ENCODE data around the gene IGF2BP2.
"Not testable (repeated sequence)": the region's sequence is repeated elsewhere in the genome, so short reads cannot be mapped to it uniquely, and the experiment has no call there.

IGF2BP2 gene

GRCh38 chr3:185646382-185647133, 178.3 kb downstream of the IGF2BP2 start:
- DNase-seq (ENCODE audit: low read depth in 2 of 2): no peak

- DNase-seq (ENCODE audit: low read depth in 2 of 2): no peak
These were observed 179.1 kb downstream of the IGF2BP2 start for GRCh38 chr3:185645596-185646381.

GRCh38 chr3:185645191-185645590, 179.7 kb downstream of the IGF2BP2 start:
- not testable (repeated sequence) for DNase-seq (ENCODE audit: low read depth in 2 of 2)

DNA sequence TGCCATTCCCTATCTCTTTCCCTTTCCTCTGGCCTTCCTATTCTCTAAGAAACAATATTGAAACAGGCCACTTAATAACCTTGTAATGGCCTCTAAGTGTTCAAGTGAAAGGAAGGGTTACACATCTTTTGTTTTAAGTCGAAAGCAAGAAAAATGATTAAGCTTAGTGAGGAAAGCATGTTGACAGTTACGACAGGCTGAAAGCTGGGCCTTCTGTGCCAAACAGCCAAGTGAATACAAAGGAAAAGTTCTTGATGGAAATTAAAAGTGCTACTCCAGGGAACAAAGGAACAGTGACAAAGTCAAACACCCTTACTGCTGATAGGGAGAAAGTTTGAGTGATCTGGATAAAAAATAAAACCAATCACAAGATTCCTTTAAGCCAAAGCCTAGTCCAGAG, 184.5 kb downstream of the IGF2BP2 start:
- no peak for DNase-seq (ENCODE audit: low read depth in 2 of 2)

DNA sequence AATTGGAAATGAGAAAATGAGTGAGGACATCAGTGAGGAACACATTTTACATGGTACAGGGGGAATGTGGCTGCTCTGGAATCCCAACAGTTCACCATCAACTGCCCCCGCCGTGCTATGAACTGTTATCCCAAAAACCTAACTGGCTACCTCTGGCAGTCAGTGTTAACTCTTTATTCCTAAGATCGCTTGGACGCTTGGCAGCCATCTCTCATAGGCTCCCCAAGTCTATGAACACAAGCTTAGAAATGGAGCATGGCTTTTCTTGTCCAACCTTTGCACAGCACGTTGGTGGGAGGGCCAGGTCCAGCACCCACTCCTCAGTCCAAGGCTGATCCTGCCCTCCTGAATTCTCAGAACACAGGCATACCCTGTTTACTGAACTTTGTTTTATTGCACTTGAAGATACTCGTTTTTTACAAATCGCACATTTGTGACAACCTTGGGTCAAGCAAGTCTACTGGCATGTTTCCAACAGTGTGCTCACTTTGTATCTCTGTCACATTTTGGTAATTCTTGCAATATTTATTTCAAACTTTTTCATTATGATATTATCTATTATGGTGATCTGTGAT, 185.1 kb downstream of the IGF2BP2 start:
- no peak for DNase-seq (ENCODE audit: low read depth in 2 of 2)

DNA sequence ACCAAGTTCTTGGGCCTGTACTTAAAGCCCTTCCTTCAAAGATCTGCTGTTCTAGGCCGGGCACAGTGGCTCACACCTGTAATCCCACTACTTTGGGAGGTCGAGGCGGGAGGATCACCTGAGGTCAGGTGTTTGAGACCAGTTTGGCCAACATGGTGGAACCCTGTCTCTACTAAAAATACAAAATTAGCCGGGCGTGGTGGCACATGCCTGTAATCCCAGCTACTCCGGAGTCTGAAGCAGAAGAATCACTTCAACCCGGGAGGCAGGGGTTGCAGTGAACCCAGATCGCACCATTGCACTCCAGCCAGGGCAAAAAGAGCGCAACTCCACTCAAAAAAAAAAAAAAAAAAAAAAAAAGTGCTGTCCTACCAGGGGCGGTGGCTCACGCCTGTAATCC, 186.2 kb downstream of the IGF2BP2 start:
- not testable (repeated sequence) for DNase-seq (ENCODE audit: low read depth in 2 of 2)

GRCh38 chr3:185637388-185637787, 187.5 kb downstream of the IGF2BP2 start:
- DNase-seq (ENCODE audit: low read depth in 2 of 2): no peak

DNA sequence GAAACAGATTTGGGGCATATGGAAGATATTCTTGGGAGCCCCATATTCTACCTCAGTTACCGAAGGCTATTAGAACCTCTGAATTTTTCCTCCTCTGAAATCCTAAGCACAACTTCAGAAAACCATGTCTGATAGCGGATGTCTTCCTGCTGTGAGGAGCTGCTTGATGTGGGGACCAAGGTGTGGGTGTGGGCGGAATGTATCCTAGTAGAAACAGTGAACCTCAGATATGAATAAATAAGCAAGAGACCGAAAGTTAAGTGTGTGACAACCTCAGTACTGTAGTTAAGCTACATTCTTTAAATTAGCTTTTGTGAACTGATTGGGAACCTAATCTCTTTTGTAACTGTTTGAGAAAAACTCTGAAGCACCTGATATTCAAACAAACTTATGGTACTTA, 191.8 kb downstream of the IGF2BP2 start:
- DNase-seq (ENCODE audit: low read depth in 2 of 2): no peak

DNA sequence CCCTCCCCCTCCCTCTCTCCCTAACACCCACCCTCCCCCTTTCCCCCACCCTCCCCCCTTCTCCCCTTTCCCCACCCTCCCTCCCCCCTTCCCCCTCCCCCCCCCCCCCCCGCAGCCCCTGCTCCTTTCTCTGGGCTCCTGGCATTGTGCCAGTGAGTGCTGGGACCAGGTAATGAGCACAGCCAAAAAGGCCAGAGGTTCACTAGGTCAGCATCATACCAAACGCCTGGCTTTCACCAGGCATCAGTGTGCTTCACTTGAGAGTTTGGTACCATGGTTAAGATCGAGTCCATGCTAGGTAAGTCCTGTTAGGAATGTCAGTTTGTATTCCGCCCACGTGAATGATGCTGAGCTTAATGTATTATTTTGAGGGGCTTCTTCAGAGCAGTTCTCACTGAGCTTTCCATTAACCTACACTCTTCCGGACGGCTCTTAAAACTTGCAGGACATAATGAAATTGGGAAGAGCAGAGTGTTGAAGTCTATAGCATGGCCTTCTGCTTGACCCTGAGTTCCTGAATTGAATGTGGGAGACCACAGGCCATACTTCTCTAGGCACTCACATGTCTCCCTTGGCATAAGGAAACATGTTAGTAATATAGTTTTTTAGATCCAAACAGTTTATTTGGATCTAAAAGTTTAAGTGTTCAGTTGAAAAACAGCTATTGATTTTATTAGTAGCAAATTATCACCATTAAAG, 193.2 kb downstream of the IGF2BP2 start:
- no peak for DNase-seq (ENCODE audit: low read depth in 2 of 2)

DNA sequence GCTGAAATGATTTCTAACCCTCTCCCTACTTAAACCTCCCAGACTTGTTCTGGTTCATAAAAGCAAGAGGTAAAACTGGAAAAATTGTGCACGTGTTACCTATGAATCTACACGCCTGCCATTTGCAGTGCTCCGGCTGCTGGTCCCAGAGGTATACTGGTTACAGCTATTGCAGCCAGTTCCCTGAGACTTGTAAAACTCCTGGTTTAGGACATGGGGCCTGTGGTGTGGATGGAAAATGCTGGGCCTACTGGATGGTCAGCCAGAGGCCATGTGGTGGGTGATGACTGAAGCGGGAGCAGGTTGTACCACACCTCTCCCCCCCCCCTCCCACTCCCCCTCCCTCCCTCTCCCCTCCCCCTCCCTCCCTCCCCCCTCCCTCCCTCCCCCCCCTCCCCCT, 193.7 kb downstream of the IGF2BP2 start:
- DNase-seq (ENCODE audit: low read depth in 2 of 2): no peak

- no peak for DNase-seq (ENCODE audit: low read depth in 2 of 2)
These were observed 194.6 kb downstream of the IGF2BP2 start for GRCh38 chr3:185630182-185630622.

DNA sequence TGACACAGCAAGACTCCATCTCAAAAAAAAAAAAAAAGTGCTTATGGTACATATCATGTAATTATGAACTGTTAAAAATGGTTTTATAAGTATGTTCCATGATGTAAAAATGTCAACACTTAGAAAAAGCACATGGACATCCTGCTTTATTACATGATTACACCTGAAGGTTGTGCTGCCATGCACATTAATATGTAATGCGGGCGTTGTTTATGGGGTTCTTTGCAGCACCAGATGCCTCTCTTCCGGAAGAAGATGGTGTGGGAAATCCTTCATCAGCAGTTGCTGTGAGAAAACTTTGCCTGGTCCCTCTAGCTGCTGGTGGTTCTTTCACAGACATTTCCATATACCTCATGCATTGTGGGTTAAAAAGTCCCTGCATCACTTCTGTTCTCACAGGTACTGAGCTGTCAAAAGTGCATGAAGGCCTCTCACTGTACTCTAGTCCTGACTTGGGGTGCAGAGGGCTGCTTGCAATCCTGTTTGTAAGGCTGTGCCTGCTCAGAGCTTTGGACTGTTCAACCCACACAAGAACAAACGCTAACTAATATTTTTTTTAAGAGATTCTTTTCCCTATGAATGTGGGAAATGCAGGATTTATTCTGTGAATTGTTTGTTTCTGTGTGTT, 195.2 kb downstream of the IGF2BP2 start:
- no peak for DNase-seq (ENCODE audit: low read depth in 2 of 2)

DNA sequence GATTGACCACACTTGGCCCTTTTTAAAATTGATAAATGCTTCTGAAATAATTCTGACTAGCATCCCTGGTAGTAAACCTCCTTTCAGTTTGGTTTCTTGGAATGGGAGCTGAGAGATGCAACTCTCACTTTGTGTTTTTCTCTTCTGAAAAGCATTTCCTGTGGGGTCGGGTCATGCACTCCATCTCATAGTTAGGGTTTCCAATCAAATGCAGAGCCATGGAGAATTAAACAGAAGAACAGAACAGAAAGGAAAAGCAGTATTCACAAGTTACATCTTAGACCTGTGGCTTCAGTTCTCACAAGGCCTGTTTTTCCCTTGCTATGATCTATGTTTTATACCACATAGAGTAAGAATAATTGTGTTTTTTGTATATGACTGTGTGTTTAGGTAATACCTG, 199.1 kb downstream of the IGF2BP2 start:
- no peak for DNase-seq (ENCODE audit: low read depth in 2 of 2)

DNA sequence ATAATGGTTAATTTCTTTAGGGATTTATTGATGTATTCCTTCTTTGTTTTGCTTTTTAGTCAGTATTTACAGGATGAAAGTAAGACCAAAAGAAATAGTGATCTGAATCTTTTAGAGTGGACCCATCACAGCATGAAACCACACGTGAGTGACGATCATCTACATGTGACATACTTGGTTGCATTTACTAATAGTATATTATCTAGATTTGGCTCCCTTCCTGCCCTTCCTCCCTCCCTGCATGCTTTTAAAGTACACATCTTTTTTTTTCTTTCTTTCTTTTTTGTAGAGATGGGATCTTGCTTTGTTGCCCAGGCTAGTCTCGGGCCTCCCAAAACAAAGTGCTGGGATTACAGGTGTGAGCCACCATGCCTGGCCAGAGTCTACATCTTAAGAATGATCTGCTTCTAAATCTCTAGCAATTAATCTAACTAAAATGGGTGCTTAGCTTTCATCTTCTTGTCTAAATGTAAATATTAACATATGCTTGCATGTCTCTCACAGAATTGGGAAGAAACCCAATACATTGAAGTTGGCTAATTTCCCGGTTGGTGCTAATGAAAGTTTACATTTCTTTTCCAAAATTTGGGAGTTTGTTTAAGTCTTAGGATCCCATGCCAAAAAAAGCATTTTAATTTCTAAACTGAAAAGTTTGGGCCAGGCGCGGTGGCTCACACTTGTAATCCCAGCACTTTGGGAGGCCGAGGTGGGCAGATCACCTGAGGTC, 200.7 kb downstream of the IGF2BP2 start:
- DNase-seq (ENCODE audit: low read depth in 2 of 2): no peak

DNA sequence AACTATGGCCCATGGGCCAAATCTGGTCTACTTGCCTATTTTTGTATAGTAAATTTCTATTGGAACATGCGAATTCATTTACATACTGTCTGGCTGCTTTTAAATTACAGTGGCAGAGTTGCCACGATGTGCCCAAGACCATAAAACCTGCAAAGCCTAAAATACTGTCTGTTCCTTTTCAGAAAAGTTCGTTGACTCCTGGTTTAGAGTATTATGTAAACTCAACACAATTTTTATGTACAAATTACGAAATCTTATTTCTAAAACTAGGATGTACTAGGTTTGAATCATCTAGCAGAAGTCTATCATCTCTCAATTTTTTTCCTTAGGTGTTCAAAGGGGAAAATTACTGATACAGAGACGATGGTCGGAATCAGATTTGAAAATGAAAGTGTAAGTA, 211.8 kb downstream of the IGF2BP2 start:
- no peak for DNase-seq (ENCODE audit: low read depth in 2 of 2)

- DNase-seq (ENCODE audit: low read depth in 2 of 2): no peak
These were observed 218.6 kb downstream of the IGF2BP2 start for GRCh38 chr3:185606196-185606595.

DNA sequence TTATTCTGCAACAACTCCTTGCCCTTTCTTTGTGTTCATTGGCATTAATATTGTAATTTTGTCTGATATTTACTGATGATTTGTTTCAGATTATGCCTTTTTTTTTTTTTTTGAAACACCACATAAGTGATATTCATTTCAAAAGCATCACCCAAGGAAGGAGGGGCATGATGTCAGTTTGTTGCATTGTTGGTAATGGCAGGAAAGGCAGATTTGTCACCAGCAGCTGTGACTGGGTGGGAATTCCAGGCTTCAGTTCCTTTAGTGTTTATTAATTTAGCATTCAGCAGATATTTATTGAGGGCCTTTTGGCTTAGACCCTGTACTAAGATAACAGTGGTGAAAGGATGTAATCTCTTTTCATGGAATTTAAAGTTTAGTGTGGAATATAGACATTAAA, 219.3 kb downstream of the IGF2BP2 start:
- no peak for DNase-seq (ENCODE audit: low read depth in 2 of 2)

DNA sequence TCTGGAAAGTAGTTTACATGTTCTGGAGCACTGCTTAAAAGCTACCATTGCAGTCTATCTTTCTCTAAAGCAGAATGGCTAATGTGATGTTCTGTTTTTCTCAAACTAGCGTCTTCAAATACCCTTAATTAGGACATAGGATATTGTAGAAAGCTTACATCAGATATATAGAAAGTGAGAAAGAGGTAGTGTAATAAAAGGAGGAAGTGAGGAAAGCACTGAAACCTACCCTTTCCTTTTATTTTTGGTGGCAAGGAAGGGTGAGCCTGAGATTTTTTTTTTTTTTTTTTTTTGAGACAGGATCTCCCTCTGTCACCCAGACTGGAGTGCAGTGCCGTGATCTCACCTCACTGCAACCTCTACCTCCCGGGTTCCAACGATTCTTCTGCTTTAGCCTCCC, 229.3 kb downstream of the IGF2BP2 start:
- DNase-seq (ENCODE audit: low read depth in 2 of 2): no peak

- no peak for DNase-seq (ENCODE audit: low read depth in 2 of 2)
These were observed 230.8 kb downstream of the IGF2BP2 start for GRCh38 chr3:185594073-185594472.

Measured in stimulated activated CD4-positive, alpha-beta T cell treated with anti-CD3 and anti-CD28 coated beads, Interleukin-1b, Interleukin-23, amount 100 ng/mL, for 4 hours (primary cell).